ENCODE data around the gene HECTD4. TPM values are rescaled to one million over a fixed set of nuclear protein-coding genes. Genes with fewer than 3 reads are reported as not detected.

The HECTD4 gene
- total RNA-seq, 1 experiment from 2014 or later = 30.0 TPM

DNA sequence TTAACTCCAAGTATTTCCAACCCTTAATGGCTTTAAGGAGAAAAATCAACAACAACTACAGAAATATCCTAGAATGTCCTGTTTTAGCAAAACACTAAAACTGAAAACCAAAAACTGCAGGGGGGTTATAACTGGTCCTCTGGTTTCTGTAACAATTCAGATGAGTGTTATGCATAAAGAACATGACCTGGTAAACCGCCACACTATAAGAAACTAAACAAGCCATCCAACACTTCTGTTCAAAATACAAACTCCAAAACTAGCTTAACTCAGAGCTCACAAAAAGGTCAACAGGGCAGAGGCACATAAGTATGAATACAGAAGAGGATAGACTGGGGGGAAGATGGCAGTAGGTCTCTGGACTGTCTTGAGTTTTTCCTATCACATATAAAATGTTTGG is 38.0 kb downstream of the HECTD4 start:
- H3K4me3 Mint-ChIP-seq = no peak overlapping the region
- Histone ChIP-seq H3K14ac (ENCODE audit: insufficient read depth, low read length) (no peak overlapping the region), H3K23ac (ENCODE audit: insufficient read length, low read depth, low read length) (no peak overlapping the region), H2BK15ac (ENCODE audit: low read depth, low read length) (no peak overlapping the region), H3T11ph (ENCODE audit: low read length) (no peak overlapping the region), H3K79me1 (ENCODE audit: insufficient read depth, low read depth, low read length, poor library complexity, severe bottlenecking) (no peaks in the 10 kb centered on the region), H2AFZ (ENCODE audit: low read length) (no peak overlapping the region), H3K27me3 (ENCODE audit: insufficient read depth, low read length) (no peaks in the 10 kb centered on the region), H2BK20ac (ENCODE audit: low read depth, low read length, poor library complexity, severe bottlenecking) (no peak overlapping the region), H3K9me3 (ENCODE audit: control insufficient read depth, low read depth, low read length) (no peaks in the 10 kb centered on the region), H3K4ac (ENCODE audit: low read depth, low read length) (no peak overlapping the region), H3K9ac (ENCODE audit: extremely low read depth, insufficient read length, low read length) (no peak overlapping the region), H3K23me2 (ENCODE audit: insufficient read length, low read depth, low read length, poor library complexity, severe bottlenecking) (no peaks in the 10 kb centered on the region), H3K18ac (ENCODE audit: insufficient read length, low read depth, low read length) (no peak overlapping the region), H3K4me1 (ENCODE audit: insufficient read depth, low read length) (peaks cover 13% of the 10 kb centered on the region; the same call in 1 of the 2 replicates), H2AK5ac (ENCODE audit: insufficient read length, low read length) (no peak overlapping the region), H4K8ac (replicated peaks; ENCODE audit: insufficient read length, low read depth, low read length) (no peak overlapping the region), H3K56ac (ENCODE audit: insufficient read length, low read depth, low read length) (no peak overlapping the region), H4K20me1 (ENCODE audit: control insufficient read depth, insufficient read depth, insufficient read length) (no peaks in the 10 kb centered on the region), H4K5ac (ENCODE audit: insufficient read length, low read depth, low read length) (no peak overlapping the region), H2BK12ac (ENCODE audit: insufficient read length, low read depth, low read length) (no peak overlapping the region), H3K4me2 (ENCODE audit: insufficient read depth, insufficient read length, low read length) (no peak overlapping the region), H3K27ac (ENCODE audit: insufficient read length, low read depth, low read length) (no peak overlapping the region), H2BK5ac (ENCODE audit: insufficient read length, low read length) (no peak overlapping the region), H2BK120ac (ENCODE audit: low read depth, low read length, poor library complexity, severe bottlenecking) (no peak overlapping the region), H4K91ac (ENCODE audit: insufficient read length, low read depth, low read length) (no peak overlapping the region), H3K79me2 (ENCODE audit: insufficient read depth, low read length) (no peaks in the 10 kb centered on the region)
- no peaks in the 10 kb centered on the region for H3K9me3 Mint-ChIP-seq
- DNase-seq = no peak
- WGBS (ENCODE audit: extremely low coverage, insufficient read length, low lambda C conversion rate) = no CpG with 5 or more reads among the region's 1 CpG
- H3K4me1 Mint-ChIP-seq = peaks cover 33 to 35% of the 10 kb centered on the region in 2 experiments
- TF ChIP-seq CTCF (conservative IDR thresholded peaks at IDR 0.05) = no peak
- peak overlapping the region in 2 of 3 experiments; percentile 27 to 37; a peak in 4 of 7 replicates for H3K27ac Mint-ChIP-seq
- H3K36me3 Mint-ChIP-seq (ENCODE audit: insufficient read depth in 1 of 3, low read depth in 3 of 3) = no peaks in the 10 kb centered on the region
- H3K27me3 Mint-ChIP-seq (ENCODE audit: low read depth) = no peaks in the 10 kb centered on the region; the same call in 1 of the 2 replicates

All from H9 (cell line).